Gastroesophageal sphincter (tissue), 4 donors: ENCODE measurements around the gene SYNGAP1. TPM values are rescaled to one million over a fixed set of nuclear protein-coding genes. Genes with fewer than 3 reads are reported as not detected.

Experiments
- ATAC-seq: fragments of 150-250 bp; one replicate; pipeline ENCODE4 v1.9.1; 2016; ENCODE audit warnings: mild to moderate bottlenecking, moderate library complexity
- H3K27ac ChIP-seq, 4 donors: fragments of 200-600 bp; sonication (generic) in 3 of 4; 1 replicate in 3 of 4; 2 replicates in 1 of 4; pipeline ENCODE4 v1.5.1; 2016 to 2019
- H3K27me3 ChIP-seq: fragments of 200-600 bp; sonication (generic); one replicate; pipeline ENCODE4 v1.5.1; 2019
- H3K36me3 ChIP-seq, 2 donors: fragments of 200-600 bp; sonication (generic); one replicate each; pipeline ENCODE4 v1.5.1; 2019; ENCODE audit warnings: control low read depth in 1 of 2
- H3K4me1 ChIP-seq, 3 donors: fragments of 200-600 bp; sonication (generic); 1 replicate in 2 of 3; 2 replicates in 1 of 3; pipeline ENCODE4 v1.5.1; 2016 to 2019; ENCODE audit warnings: control low read depth in 2 of 3
- H3K4me3 ChIP-seq, 2 donors: fragments of 200-600 bp; sonication (generic); one replicate each; pipeline ENCODE4 v1.5.1; 2019; ENCODE audit warnings: mild to moderate bottlenecking in 1 of 2, moderate library complexity in 1 of 2
- H3K9me3 ChIP-seq, 3 donors: fragments of 200-600 bp; sonication (generic); one replicate each; pipeline ENCODE4 v1.5.1; 2017 to 2019; ENCODE audit warnings: control low read depth in 2 of 3
- EP300 ChIP-seq: sonication (generic); formaldehyde crosslinking; IDR thresholded peaks from one replicate; pipeline ENCODE4 v1.6.1; 2017; ENCODE audit warnings: antibody characterized with exemption, mild to moderate bottlenecking
- POLR2A ChIP-seq, 2 donors: fragments of 450-650 bp; IDR thresholded peaks; one replicate each; pipeline ENCODE4 v1.6.1; 2017; ENCODE audit warnings: antibody characterized with exemption in 2 of 2, mild to moderate bottlenecking in 2 of 2, moderate library complexity in 1 of 2
- POLR2AphosphoS5 ChIP-seq: sonication (generic); formaldehyde crosslinking; IDR thresholded peaks from one replicate; pipeline ENCODE4 v1.6.1; 2017; ENCODE audit warnings: antibody characterized with exemption
- WGBS, 2 donors: methylation state at CpG; one replicate each; pipeline ENCODE4 v1.1.5; 2018; ENCODE audit warnings: low coverage in 1 of 2; 5-methylcytosine and 5-hydroxymethylcytosine counted together
- total RNA-seq, 4 donors: library from RNA; depleted of rRNA; stranded (reverse); fragments of >200 nt; gene quantifications; one replicate each; pipeline ENCODE4 v1.1.0, GENCODE V29; 2016
- TF ChIP-seq, protein P1 (sequence below), 4 experiments: fragments of 200-600 bp in 2 of 4; fragments of 450-650 bp in 2 of 4; sonication (generic) in 1 of 4; IDR thresholded peaks; one replicate each; pipeline ENCODE4 v1.5.1; 2017 to 2019; ENCODE audit warnings: antibody characterized with exemption in 4 of 4, mild to moderate bottlenecking in 2 of 4, moderate library complexity in 2 of 4

The SYNGAP1 gene
- total RNA-seq, 4 donors from 2014 or later = 9.1 to 15.9 (median 12.7) TPM

DNA sequence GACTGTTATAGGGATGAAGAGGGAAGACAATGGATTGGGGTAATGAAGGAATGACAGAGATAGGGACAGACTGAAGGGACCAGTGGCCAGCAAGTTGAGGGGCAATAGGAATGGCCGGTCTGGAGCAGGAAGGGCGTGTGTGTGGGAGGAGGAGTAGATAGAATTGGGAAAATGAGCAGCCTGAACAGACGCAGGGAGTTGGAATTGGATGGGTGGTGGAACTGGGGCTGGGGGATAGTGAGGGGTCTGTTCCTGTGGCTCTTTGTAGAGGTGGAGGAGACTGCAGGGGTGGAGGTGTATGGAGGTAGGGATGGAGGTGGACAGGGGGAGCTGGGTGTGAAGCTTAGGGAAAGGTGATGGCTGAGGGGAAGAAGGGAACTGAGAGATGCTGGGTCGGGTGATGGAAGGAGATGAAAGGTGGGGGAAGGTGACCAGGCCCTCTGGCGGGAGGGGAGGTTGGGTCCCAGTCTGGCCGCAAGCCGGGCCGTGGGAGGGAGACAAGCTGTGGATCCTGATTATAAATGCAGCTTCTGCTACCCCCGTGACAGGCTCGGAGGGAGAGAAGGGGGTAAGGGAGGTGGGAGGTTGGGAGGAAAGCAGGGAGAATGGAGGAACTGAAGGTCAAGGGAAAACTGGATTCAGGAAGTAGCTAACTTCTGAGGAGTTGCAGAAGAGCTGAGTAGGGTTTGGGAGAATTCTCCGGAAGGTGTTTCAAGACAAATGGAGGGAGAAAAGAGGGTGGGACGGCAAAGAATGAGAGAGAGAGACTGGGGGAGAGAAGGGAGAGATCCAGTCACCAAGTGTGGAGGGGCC is 5.2 kb downstream of the SYNGAP1 start:
- peak overlapping the region; percentile 90 to 99 (median 94) for H3K27ac ChIP-seq
- no peaks in the 10 kb centered on the region for H3K9me3 ChIP-seq
- no peaks in the 10 kb centered on the region for H3K27me3 ChIP-seq
- WGBS, 2 donors = 7 to 8% methylated on average over 11 to 12 of the region's 12 CpGs
- H3K4me1 ChIP-seq = peaks cover 5 to 77% (median 33%) of the 10 kb centered on the region in 3 donors
- no peaks in the 10 kb centered on the region for H3K36me3 ChIP-seq
- H3K4me3 ChIP-seq = peak overlapping the region; percentile 68 to 75
- no peak for ATAC-seq
- TF ChIP-seq, protein P1, sequence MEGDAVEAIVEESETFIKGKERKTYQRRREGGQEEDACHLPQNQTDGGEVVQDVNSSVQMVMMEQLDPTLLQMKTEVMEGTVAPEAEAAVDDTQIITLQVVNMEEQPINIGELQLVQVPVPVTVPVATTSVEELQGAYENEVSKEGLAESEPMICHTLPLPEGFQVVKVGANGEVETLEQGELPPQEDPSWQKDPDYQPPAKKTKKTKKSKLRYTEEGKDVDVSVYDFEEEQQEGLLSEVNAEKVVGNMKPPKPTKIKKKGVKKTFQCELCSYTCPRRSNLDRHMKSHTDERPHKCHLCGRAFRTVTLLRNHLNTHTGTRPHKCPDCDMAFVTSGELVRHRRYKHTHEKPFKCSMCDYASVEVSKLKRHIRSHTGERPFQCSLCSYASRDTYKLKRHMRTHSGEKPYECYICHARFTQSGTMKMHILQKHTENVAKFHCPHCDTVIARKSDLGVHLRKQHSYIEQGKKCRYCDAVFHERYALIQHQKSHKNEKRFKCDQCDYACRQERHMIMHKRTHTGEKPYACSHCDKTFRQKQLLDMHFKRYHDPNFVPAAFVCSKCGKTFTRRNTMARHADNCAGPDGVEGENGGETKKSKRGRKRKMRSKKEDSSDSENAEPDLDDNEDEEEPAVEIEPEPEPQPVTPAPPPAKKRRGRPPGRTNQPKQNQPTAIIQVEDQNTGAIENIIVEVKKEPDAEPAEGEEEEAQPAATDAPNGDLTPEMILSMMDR (IDR thresholded peaks at IDR 0.05) = no peak
- TF ChIP-seq POLR2A (IDR thresholded peaks at IDR 0.05) (no peak), POLR2AphosphoS5 (no peak), EP300 (no peak)

DNA sequence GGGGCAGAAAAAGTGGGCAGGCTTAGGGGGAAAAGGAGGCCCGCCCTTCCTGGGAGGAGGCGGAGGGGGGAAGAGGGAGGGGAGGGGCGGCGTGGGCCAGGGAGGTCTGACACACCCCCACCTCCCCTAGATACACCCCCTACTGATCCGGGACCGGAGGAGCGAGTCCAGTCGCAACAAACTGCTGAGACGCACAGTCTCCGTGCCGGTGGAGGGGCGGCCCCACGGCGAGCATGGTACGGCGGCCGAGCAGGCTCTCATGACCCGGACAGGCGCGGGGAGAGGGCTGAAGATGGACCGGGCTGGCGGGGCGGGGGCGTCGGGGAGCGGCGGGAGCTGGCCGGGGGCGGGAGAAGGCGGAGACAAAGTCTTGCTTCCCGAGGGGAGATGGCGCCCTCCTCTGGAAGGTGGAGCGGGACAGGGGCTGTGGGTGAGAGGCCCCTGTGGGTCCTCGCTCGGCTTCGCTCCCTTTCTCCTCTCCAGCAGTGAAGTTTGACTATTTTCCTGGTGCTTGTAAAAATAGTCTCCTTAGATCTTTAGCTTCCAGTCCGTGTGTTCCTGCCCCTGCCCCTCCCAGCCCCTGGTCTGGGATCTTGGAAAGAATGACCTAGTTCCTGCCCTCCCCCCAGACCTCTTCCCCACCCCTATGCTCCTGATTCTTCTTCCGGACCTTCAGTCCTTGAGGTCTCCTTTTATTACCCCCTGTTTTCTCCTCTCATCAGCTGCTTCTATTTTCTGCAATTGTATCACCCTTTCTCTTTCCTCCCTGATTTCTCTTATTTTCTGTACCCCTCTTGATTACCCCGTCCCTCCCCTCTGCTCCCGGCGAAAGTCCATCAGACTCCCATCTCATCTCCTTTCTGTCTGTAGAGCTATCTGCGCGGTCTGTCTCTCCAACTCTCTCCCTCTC is 6.1 kb downstream of the SYNGAP1 start:
- 0 to 2% methylated on average over 7 to 9 of the region's 43 CpGs for WGBS, 2 donors
- H3K36me3 ChIP-seq = no peaks in the 10 kb centered on the region
- ATAC-seq = peak; percentile 84
- H3K27me3 ChIP-seq = no peaks in the 10 kb centered on the region
- H3K4me3 ChIP-seq = peak overlapping the region; percentile 68 to 75
- peak; percentile 30 to 32 for TF ChIP-seq POLR2A (IDR thresholded peaks at IDR 0.05)
- peak; percentile 84 for TF ChIP-seq POLR2AphosphoS5
- TF ChIP-seq, protein P1 (IDR thresholded peaks at IDR 0.05) = peak in 3 of 4 experiments; percentile 22 to 86 (median 49)
- TF ChIP-seq EP300 = no peak
- peaks cover 5 to 77% (median 36%) of the 10 kb centered on the region in 3 donors for H3K4me1 ChIP-seq
- H3K27ac ChIP-seq = peak overlapping the region; percentile 90 to 99 (median 94)
- H3K9me3 ChIP-seq = no peaks in the 10 kb centered on the region

DNA sequence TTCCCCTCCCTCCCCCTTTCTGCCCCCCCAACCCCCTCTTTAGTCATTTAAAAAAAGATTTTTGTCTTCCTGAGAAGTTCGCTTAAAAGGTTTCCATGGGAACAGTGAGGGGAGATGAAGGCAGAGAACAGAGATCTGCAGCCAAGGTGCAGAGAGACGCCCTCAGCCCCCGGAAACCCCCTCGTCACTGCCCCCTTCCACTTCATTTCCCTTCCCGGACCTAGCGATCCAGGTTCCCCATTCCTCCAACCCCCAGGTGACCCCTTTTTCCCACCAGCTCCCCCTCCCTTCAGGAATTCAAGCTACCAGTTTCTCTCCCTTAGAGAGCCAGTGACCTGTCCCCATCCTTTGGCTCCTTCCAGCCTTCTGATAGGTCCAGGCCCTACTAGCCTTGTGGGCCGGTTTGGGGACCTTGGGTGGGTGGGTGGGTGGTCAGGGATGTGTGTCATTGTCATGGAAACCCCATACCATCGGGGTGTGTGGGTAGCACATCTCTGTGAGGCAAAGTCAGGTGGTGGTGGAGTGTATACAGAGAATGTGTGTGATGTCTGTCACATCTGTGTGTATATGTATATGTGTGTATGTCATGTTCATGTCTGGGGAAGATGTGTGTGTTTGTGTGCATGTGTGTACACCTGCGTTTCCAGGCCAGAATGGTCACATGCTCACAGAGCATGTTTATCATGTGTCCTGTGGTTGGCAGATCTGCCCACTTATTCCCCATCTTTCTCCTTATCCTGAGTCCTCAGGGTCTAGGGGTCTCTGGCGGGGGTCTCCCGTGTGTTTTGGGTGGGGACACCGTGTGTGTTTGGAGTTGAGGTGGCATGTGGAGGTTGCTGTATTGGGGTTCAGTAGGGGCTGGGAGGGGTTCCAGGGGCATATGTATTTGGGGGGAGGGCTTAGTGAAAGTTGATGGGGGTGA is 7.0 kb downstream of the SYNGAP1 start:
- Histone ChIP-seq H3K27ac (peak overlapping the region; percentile 90 to 99 (median 94)), H3K4me1 (peaks cover 5 to 78% (median 44%) of the 10 kb centered on the region in 3 donors)
- WGBS, 2 donors = 0% methylated on average over 3 to 4 of the region's 12 CpGs

More for the DNA sequence above, 7.0 kb downstream of the SYNGAP1 start:
- Histone ChIP-seq H3K36me3 (no peaks in the 10 kb centered on the region), H3K27me3 (no peaks in the 10 kb centered on the region), H3K4me3 (peak overlapping the region; percentile 68 to 75), H3K9me3 (no peaks in the 10 kb centered on the region)
- no peak for ATAC-seq
- TF ChIP-seq, protein P1 (IDR thresholded peaks at IDR 0.05) = no peak
- TF ChIP-seq EP300 = no peak
- TF ChIP-seq POLR2A (IDR thresholded peaks at IDR 0.05) = no peak
- TF ChIP-seq POLR2AphosphoS5 = no peak
